ENCODE measurements around the gene TOE1. TPM values are rescaled to one million over a fixed set of nuclear protein-coding genes. Genes with fewer than 3 reads are reported as not detected.

TOE1 gene
- polyA plus RNA-seq, 1 of the 3 experiments (the other 2 are of a cell fraction) = 19.1 TPM

DNA sequence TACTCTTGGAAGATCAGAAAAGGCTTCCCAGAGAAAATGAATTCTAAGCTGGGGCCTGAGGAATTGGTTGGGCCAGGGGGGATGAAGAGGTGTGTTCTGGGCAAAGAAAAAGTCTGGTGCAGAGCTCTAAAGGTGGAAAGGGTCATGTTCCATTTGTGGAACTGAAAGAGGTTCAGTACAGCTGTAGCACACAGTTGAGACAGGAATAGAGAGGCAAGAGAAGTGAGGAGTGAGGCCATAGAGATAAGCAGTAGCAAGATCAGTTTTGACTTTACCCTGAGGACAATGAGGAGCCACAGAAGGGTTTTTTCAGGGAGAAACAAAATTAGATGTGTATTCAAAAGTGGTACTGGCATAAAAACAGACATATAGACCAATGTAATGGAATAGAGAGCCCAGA is 30.6 kb downstream of the TOE1 start:
- H3K4me1 ChIP-seq (ENCODE audit: control insufficient read depth in 1 of 2, insufficient read depth in 2 of 2, low read depth in 1 of 2, low read length in 1 of 2) = no peaks in the 10 kb centered on the region
- no peak overlapping the region for H3K4me3 ChIP-seq (ENCODE audit: low read depth in 2 of 2, low read length in 1 of 2)
- no peaks in the 10 kb centered on the region for H3K27me3 ChIP-seq (ENCODE audit: insufficient read depth)
- CTCF ChIA-PET = no interaction called here
- TF ChIP-seq TAF1 (IDR thresholded peaks at IDR 0.05; ENCODE audit: borderline replicate concordance, low read depth, low read length) (no peak), FOXJ3 (CRISPR knock-in tag; IDR thresholded peaks at IDR 0.05) (no peak), MXI1 (IDR thresholded peaks at IDR 0.05; ENCODE audit: low read depth, low read length) (no peak), YY1 (IDR thresholded peaks at IDR 0.05; ENCODE audit: low read depth) (no peak), NRF1 (IDR thresholded peaks at IDR 0.05; ENCODE audit: low read depth, low read length) (no peak), CTCF (IDR thresholded peaks at IDR 0.05) (no peak), RFX5 (IDR thresholded peaks at IDR 0.05; ENCODE audit: low read length) (no peak), SMC3 (IDR thresholded peaks at IDR 0.05; ENCODE audit: low read depth, low read length) (no peak), ELF1 (IDR thresholded peaks at IDR 0.05) (no peak), CHD2 (IDR thresholded peaks at IDR 0.05; ENCODE audit: low read length, partially characterized antibody) (no peak)
- no peak overlapping the region for H3K27ac ChIP-seq (ENCODE audit: low read depth in 2 of 2, low read length in 1 of 2)
- H3K79me2 ChIP-seq (ENCODE audit: insufficient read depth) = no peaks in the 10 kb centered on the region
- POLR2A ChIA-PET = no interaction called here
- DNase-seq = no peak
- H2AFZ ChIP-seq (ENCODE audit: low read depth) = no peak overlapping the region
- no peaks in the 10 kb centered on the region for H3K9me3 ChIP-seq
- H3F3A ChIP-seq (replicated peaks; ENCODE audit: insufficient read depth) = no peaks in the 10 kb centered on the region
- H3K9ac ChIP-seq = no peak overlapping the region
- no peaks in the 10 kb centered on the region for H3K36me3 ChIP-seq (replicated peaks in 1 of 2; ENCODE audit: control insufficient read depth in 1 of 2, insufficient read depth in 2 of 2, low read length in 1 of 2)
- H4K20me1 ChIP-seq (ENCODE audit: insufficient read depth) = no peaks in the 10 kb centered on the region
- no peak overlapping the region for H3K4me2 ChIP-seq
- H3K9me2 ChIP-seq = no peaks in the 10 kb centered on the region

- Histone ChIP-seq H3K9ac (no peak overlapping the region), H2AFZ (ENCODE audit: low read depth) (no peak overlapping the region), H3F3A (replicated peaks; ENCODE audit: insufficient read depth) (no peaks in the 10 kb centered on the region), H3K9me3 (no peaks in the 10 kb centered on the region), H3K4me3 (ENCODE audit: low read depth in 2 of 2, low read length in 1 of 2) (no peak overlapping the region), H3K4me1 (ENCODE audit: control insufficient read depth in 1 of 2, insufficient read depth in 2 of 2, low read depth in 1 of 2, low read length in 1 of 2) (no peaks in the 10 kb centered on the region), H3K36me3 (replicated peaks in 1 of 2; ENCODE audit: control insufficient read depth in 1 of 2, insufficient read depth in 2 of 2, low read length in 1 of 2) (no peaks in the 10 kb centered on the region), H4K20me1 (ENCODE audit: insufficient read depth) (no peaks in the 10 kb centered on the region), H3K9me2 (no peaks in the 10 kb centered on the region), H3K79me2 (ENCODE audit: insufficient read depth) (no peaks in the 10 kb centered on the region), H3K27ac (ENCODE audit: low read depth in 2 of 2, low read length in 1 of 2) (no peak overlapping the region), H3K4me2 (no peak overlapping the region), H3K27me3 (ENCODE audit: insufficient read depth) (no peaks in the 10 kb centered on the region)
- POLR2A ChIA-PET = no interaction called here
- CTCF ChIA-PET = interaction anchor here (0.8 to 3.1 kb wide), 4 partner anchors 13 to 119 kb away, joined by 3 to 15 read pairs (median 4); partner anchors contain the start of gene TESK2
- TF ChIP-seq FOXM1 (IDR thresholded peaks at IDR 0.05; ENCODE audit: low read depth) (no peak), USF2 (IDR thresholded peaks at IDR 0.05; ENCODE audit: borderline replicate concordance, low read depth, low read length) (no peak), TAF1 (IDR thresholded peaks at IDR 0.05; ENCODE audit: borderline replicate concordance, low read depth, low read length) (no peak)
- no peak for DNase-seq
Observed at GRCh38 chr1:45373573-45373972, 33.6 kb downstream of the TOE1 start.

Data from SK-N-SH (cell line).